H1 (cell line): ENCODE data around the gene PRKN. TPM values are rescaled to one million over a fixed set of nuclear protein-coding genes. Genes with fewer than 3 reads are reported as not detected.
A peak's percentile ranks its signal among the peaks of the same experiment; 100 is the strongest.

Source experiments
- CTCF ChIA-PET: fragments of 300-600 bp; sonication (Branson Sonifier 250); formaldehyde crosslinking; loops from one replicate; lab custom pipeline; 2021; ENCODE audit not compliant: partially characterized antibody; lab: Charles Lee
- POLR2A ChIA-PET: fragments of 300-600 bp; sonication (Branson Sonifier 250); formaldehyde crosslinking; loops from one replicate; lab custom pipeline; 2021; ENCODE audit warnings: inconsistent platforms; ENCODE audit not compliant: partially characterized antibody; lab: Charles Lee
- DNase-seq, 2 experiments: peaks; one replicate each; pipeline versions ENCODE4 v3.0.0 to v3.0.0-alpha.2; 2010 to 2022; ENCODE audit warnings: low spot score in 2 of 2, low read depth in 1 of 2, mixed read lengths in 1 of 2
- FAIRE-seq: peaks from 2 replicates; lab custom pipeline; 2011; peaks lifted over from hg19 to GRCh38; lab: Jason Lieb, UNC
- H2AFZ ChIP-seq: 2 replicates; pipeline ENCODE4 v1.8.1; 2012; ENCODE audit warnings: low read length, inconsistent platforms
- H2AK5ac ChIP-seq: 2 replicates; pipeline ENCODE4 v1.6.1; 2013; ENCODE audit warnings: low read depth, low read length
- H2BK120ac ChIP-seq: replicated peaks from 2 replicates; pipeline ENCODE3; 2013; ENCODE audit warnings: low read depth, low read length, inconsistent platforms
- H2BK12ac ChIP-seq: 2 replicates; pipeline ENCODE4 v1.6.1; 2013; ENCODE audit warnings: low read depth, low read length
- H2BK15ac ChIP-seq: 2 replicates; pipeline ENCODE4 v1.6.1; 2013; ENCODE audit warnings: low read length
- H2BK20ac ChIP-seq: 2 replicates; pipeline ENCODE4 v1.6.1; 2013; ENCODE audit warnings: low read length
- H2BK5ac ChIP-seq: 2 replicates; pipeline ENCODE4 v1.6.1; 2013; ENCODE audit warnings: low read depth, low read length
- H3K14ac ChIP-seq: 2 replicates; pipeline ENCODE4 v1.6.1; 2013; ENCODE audit warnings: inconsistent platforms; ENCODE audit not compliant: insufficient read length
- H3K18ac ChIP-seq: 2 replicates; pipeline ENCODE4 v1.6.1; 2013; ENCODE audit warnings: low read length; ENCODE audit errors: extremely low read depth
- H3K23ac ChIP-seq: 2 replicates; pipeline ENCODE4 v1.6.1; 2013; ENCODE audit warnings: inconsistent platforms; ENCODE audit not compliant: insufficient read length
- H3K23me2 ChIP-seq: 2 replicates; pipeline ENCODE4 v1.6.1; 2013; ENCODE audit warnings: low read depth, low read length
- H3K27ac ChIP-seq: 2 replicates; pipeline ENCODE4 v1.6.1; 2011; ENCODE audit warnings: low read depth, low read length, inconsistent platforms
- H3K27me3 ChIP-seq, 4 experiments: replicated peaks in 1 of 4; 1 replicate in 1 of 4; 2 replicates in 3 of 4; pipeline versions ENCODE4 v1.6.1 to v1.8.1; 2011 to 2013; ENCODE audit warnings: low read length in 3 of 4, mild to moderate bottlenecking in 3 of 4, inconsistent platforms in 2 of 4, mixed read lengths in 2 of 4, moderate library complexity in 1 of 4; ENCODE audit not compliant: control insufficient read depth in 3 of 4, insufficient read depth in 3 of 4; ENCODE audit errors: extremely low read depth in 1 of 4
- H3K36me3 ChIP-seq, 4 experiments: 2 replicates each; pipeline versions ENCODE4 v1.6.1 to v1.8.1; 2011 to 2013; ENCODE audit warnings: mild to moderate bottlenecking in 4 of 4, low read length in 3 of 4, moderate library complexity in 2 of 4, control low read depth in 1 of 4, inconsistent platforms in 1 of 4; ENCODE audit not compliant: insufficient read depth in 4 of 4, control insufficient read depth in 2 of 4
- H3K4ac ChIP-seq: replicated peaks from 2 replicates; pipeline ENCODE3; 2013; ENCODE audit warnings: low read length, low read depth, mixed read lengths, inconsistent platforms; ENCODE audit not compliant: insufficient read length
- H3K4me1 ChIP-seq, 4 experiments: replicated peaks in 1 of 4; 1 replicate in 1 of 4; 2 replicates in 3 of 4; pipeline versions ENCODE4 v1.6.1 to v1.8.1; 2011 to 2013; ENCODE audit warnings: low read length in 3 of 4, inconsistent platforms in 2 of 4, mixed read lengths in 1 of 4; ENCODE audit not compliant: insufficient read depth in 4 of 4, control insufficient read depth in 3 of 4
- H3K4me2 ChIP-seq, 2 experiments: 2 replicates each; pipeline versions ENCODE4 v1.6.1 to v1.8.1; 2011 to 2013; ENCODE audit warnings: low read depth in 2 of 2, low read length in 2 of 2, control low read depth in 1 of 2, inconsistent platforms in 1 of 2, mild to moderate bottlenecking in 1 of 2; ENCODE audit not compliant: insufficient read depth in 1 of 2
- H3K4me3 ChIP-seq, 4 experiments: fragments of 200-600, 300-600 bp in 1 of 4; sonication (generic), shearing (Covaris generic), sonication (Bioruptor Twin) in 1 of 4; 2 replicates each; pipeline versions ENCODE4 v1.5.1 to v1.8.1; 2011 to 2016; ENCODE audit warnings: low read length in 4 of 4, low read depth in 3 of 4, control low read depth in 2 of 4, inconsistent platforms in 2 of 4, mild to moderate bottlenecking in 2 of 4, mixed read lengths in 1 of 4, moderate library complexity in 1 of 4; ENCODE audit not compliant: insufficient read depth in 2 of 4; ENCODE audit errors: extremely low read depth in 1 of 4
- H3K56ac ChIP-seq: replicated peaks from 2 replicates; pipeline ENCODE3; 2013; ENCODE audit warnings: low read depth, mild to moderate bottlenecking, mixed read lengths, low read length, inconsistent platforms; ENCODE audit not compliant: insufficient read length
- H3K79me1 ChIP-seq: 2 replicates; pipeline ENCODE4 v1.6.1; 2013; ENCODE audit warnings: low read depth, low read length, control low read depth
- H3K79me2 ChIP-seq, 2 experiments: 2 replicates each; pipeline versions ENCODE4 v1.6.1 to v1.8.1; 2012 to 2013; ENCODE audit warnings: low read length in 2 of 2, mild to moderate bottlenecking in 2 of 2, inconsistent platforms in 1 of 2; ENCODE audit not compliant: insufficient read depth in 2 of 2, control insufficient read depth in 1 of 2
- H3K9ac ChIP-seq, 4 experiments: replicated peaks in 1 of 4; 1 replicate in 1 of 4; 2 replicates in 3 of 4; pipeline versions ENCODE4 v1.6.1 to v1.8.1; 2011 to 2013; ENCODE audit warnings: low read depth in 3 of 4, low read length in 3 of 4, control low read depth in 2 of 4, mild to moderate bottlenecking in 2 of 4, moderate library complexity in 2 of 4, inconsistent platforms in 1 of 4; ENCODE audit errors: extremely low read depth in 1 of 4
- H3K9me3 ChIP-seq, 2 experiments: 2 replicates each; pipeline versions ENCODE4 v1.6.1 to v1.8.1; 2012 to 2013; ENCODE audit warnings: mild to moderate bottlenecking in 2 of 2, moderate library complexity in 2 of 2, control low read depth in 1 of 2, inconsistent platforms in 1 of 2, low read depth in 1 of 2, low read length in 1 of 2, mixed read lengths in 1 of 2; ENCODE audit not compliant: insufficient read depth in 2 of 2
- H4K20me1 ChIP-seq, 2 experiments: replicated peaks in 1 of 2; 2 replicates each; pipeline versions ENCODE3 to v1.8.1; 2011 to 2013; ENCODE audit warnings: inconsistent platforms in 2 of 2, low read length in 2 of 2, mild to moderate bottlenecking in 1 of 2; ENCODE audit not compliant: insufficient read depth in 2 of 2, control insufficient read depth in 1 of 2
- H4K5ac ChIP-seq: 2 replicates; pipeline ENCODE4 v1.6.1; 2013; ENCODE audit warnings: low read length, low read depth, mixed read lengths, inconsistent platforms; ENCODE audit not compliant: insufficient read length
- H4K8ac ChIP-seq: 2 replicates; pipeline ENCODE4 v1.8.0; 2013; ENCODE audit warnings: mild to moderate bottlenecking, moderate library complexity, low read length, inconsistent platforms; ENCODE audit not compliant: insufficient read depth; ENCODE audit errors: extremely low read depth
- H4K91ac ChIP-seq: replicated peaks from 2 replicates; pipeline ENCODE3; 2013; ENCODE audit warnings: low read length, mixed read lengths, inconsistent platforms; ENCODE audit not compliant: insufficient read length
- CBX5 ChIP-seq: fragments of 300-800, 300-1000 bp; sonication (generic); IDR thresholded peaks from 2 replicates; pipeline ENCODE4 v1.7.1; 2016; ENCODE audit warnings: antibody characterized with exemption, low read length, low read depth
- CTCF ChIP-seq, 3 experiments: IDR thresholded peaks; 1 replicate in 2 of 3; 2 replicates in 1 of 3; pipeline versions ENCODE4 v1.5.1 to v1.6.1; 2011; ENCODE audit warnings: low read length in 3 of 3, mild to moderate bottlenecking in 3 of 3, inconsistent platforms in 2 of 3, low read depth in 1 of 3, moderate library complexity in 1 of 3; ENCODE audit not compliant: insufficient read depth in 1 of 3; ENCODE audit errors: control extremely low read depth in 1 of 3
- GABPA ChIP-seq: IDR thresholded peaks from 2 replicates; pipeline ENCODE4 v1.6.1; 2011; ENCODE audit warnings: mild to moderate bottlenecking, low read length, moderate library complexity, borderline replicate concordance; ENCODE audit not compliant: insufficient read depth
- MAX ChIP-seq: IDR thresholded peaks from 2 replicates; pipeline ENCODE4 v1.6.1; 2012; ENCODE audit warnings: inconsistent platforms
- POU5F1 ChIP-seq: IDR thresholded peaks from 2 replicates; pipeline ENCODE4 v1.6.1; 2011; ENCODE audit warnings: low read depth, mild to moderate bottlenecking, low read length, moderate library complexity
- TAF1 ChIP-seq: IDR thresholded peaks from 2 replicates; pipeline ENCODE4 v1.6.1; 2011; ENCODE audit warnings: mild to moderate bottlenecking, low read depth, low read length
- WGBS, 2 experiments: shearing (Covaris generic) in 1 of 2; methylation state at CpG; one replicate each; pipeline versions ENCODE4 v1.1.6 to v1.1.7; 2013 to 2015; ENCODE audit warnings: low lambda C conversion rate in 2 of 2, mixed read lengths in 2 of 2, inconsistent platforms in 1 of 2, low coverage in 1 of 2, missing lambda C conversion rate in 1 of 2; ENCODE audit not compliant: insufficient replicate concordance in 2 of 2, insufficient coverage in 1 of 2, insufficient read length in 1 of 2; ENCODE audit errors: extremely low coverage in 1 of 2, missing lambda C conversion rate in 1 of 2; 5-methylcytosine and 5-hydroxymethylcytosine counted together
- polyA plus RNA-seq, 7 experiments: library from polyadenylated mRNA; depleted of rRNA in 3 of 7; stranded (reverse) in 5 of 7; unstranded in 2 of 7; fragments of >200 nt in 5 of 7; fragments of 200-250 nt in 2 of 7; gene quantifications; 1 replicate in 5 of 7; 2 replicates in 1 of 7; 4 replicates in 1 of 7; pipeline versions ENCODE4 v1.2.1 to v1.2.3, GENCODE V29; 2011 to 2013; ENCODE audit warnings: missing spikeins in 2 of 7, mixed read lengths in 2 of 7
- total RNA-seq: library from RNA; stranded (reverse); fragmentation: NEBNext Ultra II Directional; extraction: Animal tissue kit (Norgen Biotek cat#: 25700); gene quantifications from 2 replicates; pipeline ENCODE4 v1.2.1, GENCODE V29; 2021

PRKN gene
- total and polyA plus RNA-seq, 2 of the 8 experiments (the other 6 are each of a cell fraction or from before 2014, with no cell fraction given) = 0.13 to 0.29 TPM

- Histone ChIP-seq H4K8ac (no peak overlapping the region), H3K14ac (no peak overlapping the region), H3K9me3 (0 out of 4 replicates have a peak, but pooled peaks cover 0 to 3% of the 10 kb centered on the region in 2 experiments), H3K36me3 (no peaks in the 10 kb centered on the region), H3K23ac (no peak overlapping the region), H4K5ac (no peak overlapping the region), H2AFZ (no peak overlapping the region), H3K4ac (no peak overlapping the region), H2BK120ac (no peak overlapping the region), H2BK20ac (no peak overlapping the region), H3K18ac (no peak overlapping the region), H3K27ac (no peak overlapping the region)
- CTCF ChIA-PET = interaction anchor here (1.6 kb wide), 1 partner anchor 115 kb away, joined by 4 read pairs; no protein-coding TSS in a partner anchor
- TF ChIP-seq GABPA (no peak), TAF1 (no peak), POU5F1 (no peak), CTCF (IDR thresholded peaks at IDR 0.05; ENCODE audit: control extremely low read depth in 1 of 3, insufficient read depth in 1 of 3, low read depth in 1 of 3, low read length in 3 of 3) (no peak), MAX (no peak), CBX5 (no peak)
- TF ChIP-seq, all 59 proteins: peak for 0
- no peak overlapping the region for H4K91ac ChIP-seq
- 88% methylated on average over 2 of the region's 2 CpGs; no CpG with 5 or more reads in 1 of the 2 experiments for WGBS, 2 experiments
- FAIRE-seq = peak; percentile 13
- POLR2A ChIA-PET = no interaction called here
- H2AK5ac ChIP-seq = no peak overlapping the region
- no peaks in the 10 kb centered on the region for H3K79me1 ChIP-seq
- DNase-seq = no peak
- no peaks in the 10 kb centered on the region; a peak in 1 of 7 replicates for H3K27me3 ChIP-seq
- H3K4me3 ChIP-seq = no peak overlapping the region
- no peak overlapping the region for H2BK15ac ChIP-seq
- no peak overlapping the region for H3K4me2 ChIP-seq
- H3K4me1 ChIP-seq = peaks cover 0 to 4% (median 0%) of the 10 kb centered on the region in 4 experiments; a peak in 3 of 7 replicates
- H2BK12ac ChIP-seq = no peak overlapping the region
- no peaks in the 10 kb centered on the region for H3K23me2 ChIP-seq
- no peak overlapping the region for H3K9ac ChIP-seq
- H2BK5ac ChIP-seq = no peak overlapping the region
- H3K79me2 ChIP-seq = no peaks in the 10 kb centered on the region
- no peak overlapping the region for H3K56ac ChIP-seq
- no peaks in the 10 kb centered on the region for H4K20me1 ChIP-seq
These were observed 776.4 kb downstream of the PRKN start for GRCh38 chr6:161951126-161951525.
